Measurements from ENCODE around the gene CLEC10A.

- TF ChIP-seq ZNF274 (IDR thresholded peaks at IDR 0.05; ENCODE audit: low read depth, low read length) (no peak), YY1 (IDR thresholded peaks at IDR 0.05; ENCODE audit: insufficient read depth, insufficient read length) (no peak), SUZ12 (IDR thresholded peaks at IDR 0.05; ENCODE audit: extremely low read depth, insufficient read depth, insufficient read length) (no peak)
These were observed 1.5 kb upstream of the CLEC10A start for GRCh38 chr17:7081341-7082062.

Data from NT2/D1 (cell line).